GM12878 (cell line): ENCODE measurements around the gene RNASE13. TPM values are rescaled to one million over a fixed set of nuclear protein-coding genes. Genes with fewer than 3 reads are reported as not detected.

Experiments
- ATAC-seq: fragments of 200-7000 bp; cut with Tn5 transposase; 3 replicates; pipeline ENCODE4 v1.9.1; 2020; ENCODE audit warnings: mild to moderate bottlenecking, moderate library complexity
- BruUV-seq: library from RNA; stranded (reverse); fragments of 400-500 nt; replicated peaks from 2 replicates; lab custom pipeline; 2021; lab: Mats Ljungman, UMichigan
- CTCF ChIA-PET: fragments of 300-600 bp; sonication (Branson Sonifier 250); formaldehyde crosslinking; extraction: SDS; loops from one replicate; lab custom pipeline; 2021; ENCODE audit warnings: inconsistent platforms; lab: Yijun Ruan, JAX
- POLR2A ChIA-PET: fragments of 350-600 bp; formaldehyde crosslinking; extraction: SDS; loops from one replicate; lab custom pipeline; 2021; ENCODE audit warnings: inconsistent platforms; lab: Charles Lee
- RAD21 ChIA-PET: fragments of 300-600 bp; sonication (Branson Sonifier 250); formaldehyde crosslinking; loops from one replicate; lab custom pipeline; 2023; ENCODE audit warnings: antibody characterized with exemption; ENCODE audit not compliant: unreplicated experiment; lab: Charles Lee
- SMC1A ChIA-PET: fragments of 300-600 bp; sonication (Branson Sonifier 250); formaldehyde crosslinking; loops from one replicate; lab custom pipeline; 2023; ENCODE audit not compliant: unreplicated experiment, uncharacterized antibody; lab: Charles Lee
- DNase-seq: peaks from one replicate; pipeline ENCODE4 v3.0.0-alpha.2; 2011; ENCODE audit warnings: low read depth, low spot score
- FAIRE-seq: peaks from 3 replicates; lab custom pipeline; 2011; peaks lifted over from hg19 to GRCh38; lab: Jason Lieb, UNC
- H2AFZ ChIP-seq: 2 replicates; pipeline ENCODE4 v1.6.0; 2011; ENCODE audit warnings: low read depth, low read length, control low read depth; ENCODE audit not compliant: control insufficient read depth
- H3K27ac ChIP-seq: 2 replicates; pipeline ENCODE4 v1.5.1; 2011; ENCODE audit warnings: control low read depth; ENCODE audit not compliant: control insufficient read depth, insufficient read depth
- H3K27me3 ChIP-seq, 2 experiments: replicated peaks in 1 of 2; 2 replicates each; pipeline versions ENCODE4 v1.6.0 to v1.6.1; 2011; ENCODE audit warnings: low read length in 1 of 2; ENCODE audit not compliant: control insufficient read depth in 2 of 2, insufficient read depth in 2 of 2
- H3K36me3 ChIP-seq, 2 experiments: 2 replicates each; pipeline ENCODE4 v1.5.1; 2011; ENCODE audit warnings: low read length in 1 of 2; ENCODE audit not compliant: control insufficient read depth in 2 of 2, insufficient read depth in 2 of 2
- H3K4me1 ChIP-seq: 2 replicates; pipeline ENCODE4 v1.6.1; 2011; ENCODE audit warnings: mild to moderate bottlenecking, low read length, moderate library complexity, mixed read lengths; ENCODE audit not compliant: control insufficient read depth, insufficient read depth
- H3K4me2 ChIP-seq: 2 replicates; pipeline ENCODE4 v1.6.0; 2011; ENCODE audit warnings: control low read depth; ENCODE audit not compliant: control insufficient read depth, insufficient read depth
- H3K4me3 ChIP-seq: fragments of 200-600 bp; sonication (generic); 2 replicates; pipeline ENCODE4 v1.5.1; 2016
- H3K79me2 ChIP-seq: 2 replicates; pipeline ENCODE4 v1.6.0; 2011; ENCODE audit warnings: low read length; ENCODE audit not compliant: control insufficient read depth, insufficient read depth
- H3K9ac ChIP-seq: 2 replicates; pipeline ENCODE4 v1.8.0; 2011; ENCODE audit warnings: low read length, control low read depth, mixed read lengths; ENCODE audit not compliant: control insufficient read depth, insufficient read depth
- H3K9me3 ChIP-seq: replicated peaks from 3 replicates; pipeline ENCODE4 v1.5.1; 2011; ENCODE audit warnings: mild to moderate bottlenecking, low read length; ENCODE audit not compliant: control insufficient read depth, insufficient read depth
- H4K20me1 ChIP-seq: 2 replicates; pipeline ENCODE4 v1.6.0; 2011; ENCODE audit not compliant: control insufficient read depth, insufficient read depth
- CBX3 ChIP-seq: fragments of 200-600 bp; sonication (generic); IDR thresholded peaks from 2 replicates; pipeline ENCODE4 v1.6.1; 2016; ENCODE audit warnings: low read depth, borderline replicate concordance
- IRF4 ChIP-seq: IDR thresholded peaks from 2 replicates; pipeline ENCODE4 v1.6.1; 2011; ENCODE audit warnings: low read depth, low read length
- JUND ChIP-seq: IDR thresholded peaks from 2 replicates; pipeline ENCODE4 v1.6.1; 2012; ENCODE audit warnings: low read depth, mild to moderate bottlenecking, low read length, improper control_type of control experiment, moderate library complexity
- RAD21 ChIP-seq: IDR thresholded peaks from 2 replicates; pipeline ENCODE4 v1.6.1; 2011; ENCODE audit warnings: mild to moderate bottlenecking, low read depth, low read length, moderate library complexity; ENCODE audit not compliant: insufficient read depth
- SMC3 ChIP-seq: IDR thresholded peaks from 2 replicates; pipeline ENCODE4 v1.6.1; 2011; ENCODE audit warnings: low read length, improper control_type of control experiment, borderline replicate concordance
- SUZ12 ChIP-seq: fragments of 200-600 bp; sonication (generic); IDR thresholded peaks from one replicate; pipeline ENCODE4 v1.6.1; 2018; ENCODE audit warnings: antibody characterized with exemption, mild to moderate bottlenecking; ENCODE audit not compliant: unreplicated experiment
- ZNF687 ChIP-seq: fragments of 450-650 bp; IDR thresholded peaks from 2 replicates; pipeline ENCODE4 v1.6.1; 2017; ENCODE audit warnings: mild to moderate bottlenecking, moderate library complexity
- WGBS: methylation state at CpG from one replicate; pipeline ENCODE4 v1.1.6; 2016; ENCODE audit warnings: low lambda C conversion rate; ENCODE audit not compliant: insufficient replicate concordance, insufficient coverage; ENCODE audit errors: missing lambda C conversion rate; 5-methylcytosine and 5-hydroxymethylcytosine counted together
- in situ Hi-C: fragments of 300-500 bp; cut with MboI; formaldehyde crosslinking; loops from 9 replicates; pipeline ENCODE4 v1.14.3; 2018; ENCODE audit warnings: mixed read lengths
- intact Hi-C: fragments of 100-400 bp; cut with micrococcal nuclease; formaldehyde crosslinking; loops from one replicate; pipeline ENCODE4 v1.14.2; 2022; ENCODE audit not compliant: unreplicated experiment
- polyA plus RNA-seq, 11 experiments: library from polyadenylated mRNA; depleted of rRNA in 4 of 11; unstranded in 6 of 11; stranded (reverse) in 5 of 11; fragments of >200 nt; fragmentation: Nextera tagmentation in 4 of 11; fragmentation: Illumina TruSeq in 1 of 11; extraction: Ambion mirVana in 4 of 11; extraction: Trizol in 1 of 11; gene quantifications; 1 replicate in 1 of 11; 2 replicates in 10 of 11; pipeline versions ENCODE4 v1.2.1 to v1.2.3, GENCODE V29; 2011 to 2016; ENCODE audit warnings: inconsistent platforms in 2 of 11, missing spikeins in 2 of 11, low read depth in 1 of 11
- total RNA-seq, 4 experiments: library from RNA; depleted of rRNA in 3 of 4; stranded (reverse); fragments of >200 nt in 3 of 4; fragmentation: Illumina TruSeq in 1 of 4; extraction: Trizol in 1 of 4; gene quantifications; 2 replicates each; pipeline versions ENCODE4 v1.2.1 to v1.2.3, GENCODE V29; 2013 to 2021
- TF ChIP-seq, protein P1 (sequence below): fragments of 450-650 bp; IDR thresholded peaks from 2 replicates; pipeline ENCODE4 v1.6.1; 2018; ENCODE audit warnings: mild to moderate bottlenecking, low read depth, moderate library complexity; ENCODE audit not compliant: partially characterized antibody
- TF ChIP-seq, protein P2 (sequence below), 3 experiments: IDR thresholded peaks in 2 of 3; conservative IDR thresholded peaks in 1 of 3; 2 replicates each; pipeline ENCODE4 v1.5.1; 2011; ENCODE audit warnings: low read depth in 3 of 3, low read length in 3 of 3, mild to moderate bottlenecking in 3 of 3, control low read depth in 2 of 3, moderate library complexity in 2 of 3, inconsistent platforms in 1 of 3, mixed read lengths in 1 of 3; ENCODE audit not compliant: control insufficient read depth in 2 of 3, insufficient read depth in 1 of 3; ENCODE audit errors: extremely low read depth in 1 of 3

The RNASE13 gene
- total and polyA plus RNA-seq, 10 of the 15 experiments (the other 5 are each of a cell fraction or from before 2014, with no cell fraction given) = not detected

GRCh38 chr14:21040370-21040925 is 5.8 kb upstream of the RNASE13 start (continued):
- TF ChIP-seq SUZ12 = no peak
- TF ChIP-seq, protein P1, sequence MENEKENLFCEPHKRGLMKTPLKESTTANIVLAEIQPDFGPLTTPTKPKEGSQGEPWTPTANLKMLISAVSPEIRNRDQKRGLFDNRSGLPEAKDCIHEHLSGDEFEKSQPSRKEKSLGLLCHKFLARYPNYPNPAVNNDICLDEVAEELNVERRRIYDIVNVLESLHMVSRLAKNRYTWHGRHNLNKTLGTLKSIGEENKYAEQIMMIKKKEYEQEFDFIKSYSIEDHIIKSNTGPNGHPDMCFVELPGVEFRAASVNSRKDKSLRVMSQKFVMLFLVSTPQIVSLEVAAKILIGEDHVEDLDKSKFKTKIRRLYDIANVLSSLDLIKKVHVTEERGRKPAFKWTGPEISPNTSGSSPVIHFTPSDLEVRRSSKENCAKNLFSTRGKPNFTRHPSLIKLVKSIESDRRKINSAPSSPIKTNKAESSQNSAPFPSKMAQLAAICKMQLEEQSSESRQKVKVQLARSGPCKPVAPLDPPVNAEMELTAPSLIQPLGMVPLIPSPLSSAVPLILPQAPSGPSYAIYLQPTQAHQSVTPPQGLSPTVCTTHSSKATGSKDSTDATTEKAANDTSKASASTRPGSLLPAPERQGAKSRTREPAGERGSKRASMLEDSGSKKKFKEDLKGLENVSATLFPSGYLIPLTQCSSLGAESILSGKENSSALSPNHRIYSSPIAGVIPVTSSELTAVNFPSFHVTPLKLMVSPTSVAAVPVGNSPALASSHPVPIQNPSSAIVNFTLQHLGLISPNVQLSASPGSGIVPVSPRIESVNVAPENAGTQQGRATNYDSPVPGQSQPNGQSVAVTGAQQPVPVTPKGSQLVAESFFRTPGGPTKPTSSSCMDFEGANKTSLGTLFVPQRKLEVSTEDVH = no peak

DNA sequence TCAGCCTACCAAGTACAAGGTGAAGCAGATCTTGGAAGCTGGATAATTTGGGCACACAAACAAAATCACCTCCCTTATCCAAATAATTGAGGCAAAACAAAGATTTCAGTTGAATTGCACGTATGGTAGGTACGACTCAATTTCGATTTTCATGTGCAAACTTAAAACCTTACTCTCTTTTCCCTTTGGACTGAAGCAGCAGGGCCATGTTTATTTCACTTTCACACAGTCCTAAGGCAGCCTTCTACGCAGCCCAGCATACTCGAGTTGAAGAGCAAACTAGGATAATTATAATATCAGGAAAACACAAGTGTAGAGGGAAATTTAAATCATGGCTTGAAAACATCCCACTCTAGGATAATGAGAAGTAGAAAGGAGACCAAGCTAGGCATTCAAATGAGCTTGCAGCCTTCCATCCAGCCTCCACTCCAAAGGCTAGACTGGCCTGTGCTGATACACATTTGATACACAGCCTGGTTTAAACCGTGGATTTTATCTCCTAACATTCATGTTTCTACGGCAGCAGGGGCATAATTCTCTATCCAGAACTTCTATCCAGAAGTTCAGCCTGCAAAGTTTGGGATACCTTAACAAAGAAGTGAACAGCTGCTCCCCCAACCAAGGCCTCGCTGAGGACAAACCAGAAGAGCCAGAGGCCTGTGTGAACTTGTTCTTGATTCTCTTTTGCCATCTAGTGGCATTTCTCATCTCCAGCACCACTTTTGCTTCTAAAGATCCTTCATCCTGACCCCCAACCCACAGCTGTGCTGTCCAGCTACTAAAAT is 5.2 kb upstream of the RNASE13 start:
- ChIA-PET POLR2A (interaction anchor here (0.6 to 0.8 kb wide), 2 partner anchors 25 to 275 kb away, joined by 3 read pairs; no protein-coding TSS in a partner anchor), CTCF (interaction anchor here (0.6 to 4.3 kb wide), 12 partner anchors 8 to 69 kb away, joined by 3 to 57 read pairs (median 4); no protein-coding TSS in a partner anchor), SMC1A (interaction anchor here (0.6 to 3.8 kb wide), 5 partner anchors 21 to 70 kb away, joined by 3 to 36 read pairs (median 4); no protein-coding TSS in a partner anchor), RAD21 (interaction anchor here (1.0 to 3.5 kb wide), 5 partner anchors 25 to 65 kb away, joined by 3 to 24 read pairs (median 4); no protein-coding TSS in a partner anchor)
- Histone ChIP-seq H3K4me2 (no peak overlapping the region), H3K9ac (no peak overlapping the region), H3K4me1 (peaks cover 8% of the 10 kb centered on the region), H3K36me3 (no peaks in the 10 kb centered on the region), H3K79me2 (no peaks in the 10 kb centered on the region), H3K27ac (no peak overlapping the region), H3K27me3 (peaks cover 0 to 7% of the 10 kb centered on the region in 2 experiments; a peak in 2 of 4 replicates), H2AFZ (no peak overlapping the region; the same call in 1 of the 2 replicates), H4K20me1 (no peaks in the 10 kb centered on the region), H3K9me3 (no peaks in the 10 kb centered on the region), H3K4me3 (no peak overlapping the region)
- no peak for TF ChIP-seq IRF4
- TF ChIP-seq SMC3 = peak; percentile 60; the same call in 1 of the 2 replicates
- peak; percentile 64 for TF ChIP-seq RAD21
- no peak for TF ChIP-seq JUND
- TF ChIP-seq, protein P2, sequence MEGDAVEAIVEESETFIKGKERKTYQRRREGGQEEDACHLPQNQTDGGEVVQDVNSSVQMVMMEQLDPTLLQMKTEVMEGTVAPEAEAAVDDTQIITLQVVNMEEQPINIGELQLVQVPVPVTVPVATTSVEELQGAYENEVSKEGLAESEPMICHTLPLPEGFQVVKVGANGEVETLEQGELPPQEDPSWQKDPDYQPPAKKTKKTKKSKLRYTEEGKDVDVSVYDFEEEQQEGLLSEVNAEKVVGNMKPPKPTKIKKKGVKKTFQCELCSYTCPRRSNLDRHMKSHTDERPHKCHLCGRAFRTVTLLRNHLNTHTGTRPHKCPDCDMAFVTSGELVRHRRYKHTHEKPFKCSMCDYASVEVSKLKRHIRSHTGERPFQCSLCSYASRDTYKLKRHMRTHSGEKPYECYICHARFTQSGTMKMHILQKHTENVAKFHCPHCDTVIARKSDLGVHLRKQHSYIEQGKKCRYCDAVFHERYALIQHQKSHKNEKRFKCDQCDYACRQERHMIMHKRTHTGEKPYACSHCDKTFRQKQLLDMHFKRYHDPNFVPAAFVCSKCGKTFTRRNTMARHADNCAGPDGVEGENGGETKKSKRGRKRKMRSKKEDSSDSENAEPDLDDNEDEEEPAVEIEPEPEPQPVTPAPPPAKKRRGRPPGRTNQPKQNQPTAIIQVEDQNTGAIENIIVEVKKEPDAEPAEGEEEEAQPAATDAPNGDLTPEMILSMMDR (IDR thresholded peaks at IDR 0.05 in 2 of 3, conservative IDR thresholded peaks at IDR 0.05 in 1 of 3; ENCODE audit: control insufficient read depth in 2 of 3, extremely low read depth in 1 of 3, insufficient read depth in 1 of 3, low read depth in 3 of 3, low read length in 3 of 3) = peak; percentile 53 to 60 (median 60)
- no peak for TF ChIP-seq ZNF687
- no peak for TF ChIP-seq CBX3
- no TSS peak for BruUV-seq
- FAIRE-seq (no peak), ATAC-seq (peak; percentile 87), DNase-seq (no peak)
- intact Hi-C loops (loop anchor here (1.0 kb wide), 1 partner anchor 25 kb away; no protein-coding TSS in a partner anchor), in situ Hi-C loops (no loop called here)
- WGBS = 18% methylated on average over 8 of the region's 8 CpGs
